GM23338 (cell line): ENCODE measurements around the gene SLC35G2.

ENCODE experiments used
- EZH2 ChIP-seq: fragments of 200-600 bp; sonication (generic); IDR thresholded peaks from one replicate; pipeline ENCODE4 v1.8.0; 2017; ENCODE audit warnings: antibody characterized with exemption, mild to moderate bottlenecking, low read depth; ENCODE audit not compliant: unreplicated experiment
- EZH2phosphoT487 ChIP-seq: fragments of 200-600 bp; sonication (generic); IDR thresholded peaks from one replicate; pipeline ENCODE4 v1.8.1; 2018; ENCODE audit warnings: antibody characterized with exemption; ENCODE audit not compliant: unreplicated experiment
- POLR2AphosphoS5 ChIP-seq: IDR thresholded peaks from 2 replicates; pipeline ENCODE4 v1.6.1; 2016; ENCODE audit warnings: antibody characterized with exemption, low read depth
- REST ChIP-seq: IDR thresholded peaks from one replicate; pipeline ENCODE4 v1.6.1; 2018; ENCODE audit warnings: antibody characterized with exemption; ENCODE audit not compliant: unreplicated experiment
- STAT1 ChIP-seq: IDR thresholded peaks from one replicate; pipeline ENCODE4 v1.6.1; 2016; ENCODE audit warnings: antibody characterized with exemption; ENCODE audit not compliant: unreplicated experiment
- ZNF462 ChIP-seq: fragments of 250-450 bp; sonication (Bioruptor Pico); IDR thresholded peaks from 2 replicates; pipeline ENCODE4 v1.5.0; 2020; ENCODE audit warnings: mild to moderate bottlenecking, moderate library complexity
- TF ChIP-seq, protein P1 (sequence below), 2 experiments: fragments of 200-600 bp in 1 of 2; sonication (generic) in 1 of 2; conservative IDR thresholded peaks; 2 replicates each; pipeline versions ENCODE4 v1.5.1 to v1.6.1; 2016 to 2017; ENCODE audit warnings: antibody characterized with exemption in 2 of 2, low read depth in 2 of 2, mild to moderate bottlenecking in 2 of 2, moderate library complexity in 1 of 2

GRCh38 chr3:136862617-136863322 is 43.8 kb downstream of the SLC35G2 start:
- TF ChIP-seq EZH2 (no peak), EZH2phosphoT487 (no peak), REST (no peak), STAT1 (no peak), POLR2AphosphoS5 (no peak), ZNF462 (CRISPR knock-in tag) (no peak)
- TF ChIP-seq, protein P1, sequence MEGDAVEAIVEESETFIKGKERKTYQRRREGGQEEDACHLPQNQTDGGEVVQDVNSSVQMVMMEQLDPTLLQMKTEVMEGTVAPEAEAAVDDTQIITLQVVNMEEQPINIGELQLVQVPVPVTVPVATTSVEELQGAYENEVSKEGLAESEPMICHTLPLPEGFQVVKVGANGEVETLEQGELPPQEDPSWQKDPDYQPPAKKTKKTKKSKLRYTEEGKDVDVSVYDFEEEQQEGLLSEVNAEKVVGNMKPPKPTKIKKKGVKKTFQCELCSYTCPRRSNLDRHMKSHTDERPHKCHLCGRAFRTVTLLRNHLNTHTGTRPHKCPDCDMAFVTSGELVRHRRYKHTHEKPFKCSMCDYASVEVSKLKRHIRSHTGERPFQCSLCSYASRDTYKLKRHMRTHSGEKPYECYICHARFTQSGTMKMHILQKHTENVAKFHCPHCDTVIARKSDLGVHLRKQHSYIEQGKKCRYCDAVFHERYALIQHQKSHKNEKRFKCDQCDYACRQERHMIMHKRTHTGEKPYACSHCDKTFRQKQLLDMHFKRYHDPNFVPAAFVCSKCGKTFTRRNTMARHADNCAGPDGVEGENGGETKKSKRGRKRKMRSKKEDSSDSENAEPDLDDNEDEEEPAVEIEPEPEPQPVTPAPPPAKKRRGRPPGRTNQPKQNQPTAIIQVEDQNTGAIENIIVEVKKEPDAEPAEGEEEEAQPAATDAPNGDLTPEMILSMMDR (conservative IDR thresholded peaks at IDR 0.05; ENCODE audit: low read depth in 2 of 2) = no peak
